Fibroblast of villous mesenchyme (primary cell): ENCODE results near the gene TSPAN5. TPM values are rescaled to one million over a fixed set of nuclear protein-coding genes. Genes with fewer than 3 reads are reported as not detected.

Source experiments
- DNase-seq: peaks from one replicate; pipeline ENCODE4 v3.0.0-alpha.2; 2010; ENCODE audit warnings: low read depth
- H3K4me3 ChIP-seq: 2 replicates; pipeline ENCODE4 v1.5.1; 2011; ENCODE audit warnings: low read depth, mild to moderate bottlenecking, low read length
- CTCF ChIP-seq: IDR thresholded peaks from 2 replicates; pipeline ENCODE4 v1.5.1; 2012; ENCODE audit warnings: low read depth, mild to moderate bottlenecking, low read length; ENCODE audit not compliant: insufficient read depth
- total RNA-seq: library from RNA; depleted of rRNA; stranded (reverse); fragments of >200 nt; gene quantifications from 2 replicates; pipeline ENCODE4 v1.2.3, GENCODE V29; 2012

Gene TSPAN5
- total RNA-seq, 1 donor: 50.5 TPM

GRCh38 chr4:98583265-98583664 lies 75.1 kb downstream of the TSPAN5 start:
- DNase-seq: no peak
- H3K4me3 ChIP-seq: no peak overlapping the region
- no peak for TF ChIP-seq CTCF

- H3K4me3 ChIP-seq: no peak overlapping the region
- TF ChIP-seq CTCF: no peak
- DNase-seq: no peak
Measured at GRCh38 chr4:98581126-98581525, 77.3 kb downstream of the TSPAN5 start.

GRCh38 chr4:98577956-98578355 lies 80.5 kb downstream of the TSPAN5 start:
- DNase-seq: no peak
- no peak for TF ChIP-seq CTCF
- no peak overlapping the region for H3K4me3 ChIP-seq

GRCh38 chr4:98574816-98575215 lies 83.6 kb downstream of the TSPAN5 start:
- no peak for TF ChIP-seq CTCF
- H3K4me3 ChIP-seq: no peak overlapping the region
- DNase-seq: no peak

GRCh38 chr4:98573791-98574190 lies 84.6 kb downstream of the TSPAN5 start:
- TF ChIP-seq CTCF: no peak
- H3K4me3 ChIP-seq: no peak overlapping the region
- peak; percentile 53 for DNase-seq

- DNase-seq: peak; percentile 85
- no peak for TF ChIP-seq CTCF
- no peak overlapping the region for H3K4me3 ChIP-seq
Measured at GRCh38 chr4:98572697-98573096, 85.7 kb downstream of the TSPAN5 start.

GRCh38 chr4:98571161-98571786 lies 87.1 kb downstream of the TSPAN5 start:
- DNase-seq: no peak
- TF ChIP-seq CTCF: no peak
- H3K4me3 ChIP-seq: no peak overlapping the region
